Mononuclear cell (primary cell): ENCODE data around the gene PPP1R9A. TPM values are rescaled to one million over a fixed set of nuclear protein-coding genes. Genes with fewer than 3 reads are reported as not detected.

Source experiments
- H3K27me3 ChIP-seq: 2 replicates; pipeline ENCODE4 v1.6.0; 2011; ENCODE audit warnings: low read length, control low read depth; ENCODE audit not compliant: insufficient read depth
- H3K4me1 ChIP-seq: 2 replicates; pipeline ENCODE4 v1.5.1; 2011; ENCODE audit warnings: mild to moderate bottlenecking, low read length, control low read depth; ENCODE audit not compliant: insufficient read depth
- H3K4me3 ChIP-seq: 2 replicates; pipeline ENCODE4 v1.5.1; 2011; ENCODE audit warnings: mild to moderate bottlenecking, low read length, moderate library complexity
- H3K9me3 ChIP-seq: 2 replicates; pipeline ENCODE4 v1.5.1; 2011; ENCODE audit warnings: low read depth, mild to moderate bottlenecking, control low read depth, low read length
- total RNA-seq: library from RNA; depleted of rRNA; stranded (reverse); fragments of >200 nt; gene quantifications from one replicate; pipeline ENCODE4 v1.2.3, GENCODE V29; 2012

PPP1R9A gene
- total RNA-seq, 1 donor: 1.6 TPM

DNA sequence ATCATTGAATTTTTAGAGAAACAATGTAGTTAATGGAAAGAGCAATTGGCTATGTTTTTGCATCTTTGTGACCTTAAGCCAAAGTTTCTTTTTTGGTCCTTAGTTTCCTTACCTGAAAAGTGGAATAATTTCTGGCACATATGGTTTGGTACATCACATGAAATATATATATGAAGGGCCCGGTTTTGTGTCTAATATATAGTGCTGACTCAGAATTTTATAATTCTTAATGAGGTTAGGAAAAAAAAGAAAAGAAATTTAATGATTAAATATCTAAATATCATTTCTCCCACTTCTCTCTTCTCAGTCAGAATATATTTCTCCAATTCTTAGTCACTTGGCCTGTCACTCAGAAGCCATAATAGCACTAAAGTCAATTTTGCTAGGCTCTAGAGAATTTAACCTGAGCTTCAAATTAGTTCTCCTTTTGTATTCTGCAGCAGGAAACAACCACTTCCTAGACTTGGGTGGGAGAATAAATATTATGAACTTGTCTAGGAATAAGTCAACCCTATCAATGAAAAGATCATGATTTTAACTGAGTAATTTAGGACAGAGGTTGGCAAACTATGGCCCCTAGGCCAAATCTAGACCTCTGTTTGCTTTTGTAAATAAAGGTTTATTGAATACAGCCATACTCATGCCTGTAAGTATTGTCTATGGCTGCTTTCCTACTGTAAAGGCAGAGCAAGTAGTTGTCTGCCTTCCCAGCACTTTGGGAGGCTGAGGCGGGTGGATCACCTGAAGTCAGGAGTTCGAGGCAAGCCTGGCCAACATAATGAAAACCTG lies 34.6 kb downstream of the PPP1R9A start:
- H3K4me3 ChIP-seq: no peak overlapping the region
- no peaks in the 10 kb centered on the region for H3K9me3 ChIP-seq
- no peaks in the 10 kb centered on the region for H3K4me1 ChIP-seq
- H3K27me3 ChIP-seq: no peaks in the 10 kb centered on the region

DNA sequence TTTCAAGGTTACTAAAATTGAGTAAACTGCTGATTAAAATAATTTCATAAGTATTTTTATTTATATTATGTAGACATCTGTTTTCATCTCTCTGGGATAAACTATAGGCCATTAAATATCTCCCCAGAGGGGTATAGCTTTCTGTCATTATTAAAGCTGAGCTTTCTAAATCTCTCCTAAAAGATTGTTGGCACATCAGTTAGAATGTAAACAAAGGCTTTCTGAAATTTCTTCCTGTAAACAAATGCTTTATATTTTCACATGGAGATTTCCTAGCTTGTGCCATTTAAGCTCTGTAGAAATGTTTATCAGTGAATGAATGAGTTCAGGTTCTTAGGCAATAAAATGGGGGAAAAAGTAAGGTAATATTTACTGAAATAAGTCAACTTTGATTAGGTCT lies 35.7 kb downstream of the PPP1R9A start:
- Histone ChIP-seq H3K4me1 (no peaks in the 10 kb centered on the region), H3K27me3 (no peaks in the 10 kb centered on the region), H3K4me3 (no peak overlapping the region), H3K9me3 (no peaks in the 10 kb centered on the region)

DNA sequence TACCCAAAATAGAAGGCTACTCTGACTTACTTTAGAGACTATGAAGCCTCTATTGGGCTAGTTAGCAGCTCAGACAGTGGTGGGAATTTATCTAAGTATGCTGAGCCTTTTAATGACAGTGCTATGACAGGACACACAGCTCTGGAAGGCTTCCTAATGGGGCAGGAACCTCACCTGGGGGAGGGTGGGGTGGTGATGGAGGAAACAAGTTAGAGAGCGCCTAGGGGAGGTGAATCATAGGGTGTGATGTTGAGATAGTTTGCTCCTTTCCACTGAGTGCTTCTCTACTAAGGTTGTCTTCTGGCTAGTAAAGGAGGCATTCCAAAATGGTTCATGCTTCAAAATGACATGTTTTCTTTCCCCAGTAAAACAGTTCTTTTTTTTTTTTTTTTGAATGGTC lies 42.1 kb downstream of the PPP1R9A start:
- no peaks in the 10 kb centered on the region for H3K27me3 ChIP-seq
- H3K4me1 ChIP-seq: no peaks in the 10 kb centered on the region
- H3K9me3 ChIP-seq: no peaks in the 10 kb centered on the region
- H3K4me3 ChIP-seq: no peak overlapping the region

DNA sequence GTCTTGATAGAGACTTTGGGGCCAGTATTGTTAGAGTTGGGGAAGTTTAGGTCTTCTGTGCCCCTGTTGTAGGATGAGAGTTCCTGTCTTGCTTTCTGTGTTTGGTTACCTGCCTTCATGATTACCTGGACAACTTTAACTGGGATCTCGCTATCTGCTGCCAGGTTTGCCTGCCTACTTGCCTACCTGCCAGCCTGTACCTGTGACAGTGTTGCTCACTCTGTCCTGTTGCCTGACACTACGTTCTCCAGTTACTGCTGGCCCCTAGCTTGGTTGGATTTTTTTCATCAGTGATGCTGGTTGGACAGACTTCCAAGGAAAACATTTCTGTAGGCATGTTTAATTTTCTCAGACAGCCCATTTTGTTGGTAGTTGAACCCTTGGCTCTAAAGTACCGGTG lies 48.4 kb downstream of the PPP1R9A start:
- no peaks in the 10 kb centered on the region for H3K27me3 ChIP-seq
- no peaks in the 10 kb centered on the region for H3K9me3 ChIP-seq
- no peak overlapping the region for H3K4me3 ChIP-seq
- H3K4me1 ChIP-seq: no peaks in the 10 kb centered on the region

DNA sequence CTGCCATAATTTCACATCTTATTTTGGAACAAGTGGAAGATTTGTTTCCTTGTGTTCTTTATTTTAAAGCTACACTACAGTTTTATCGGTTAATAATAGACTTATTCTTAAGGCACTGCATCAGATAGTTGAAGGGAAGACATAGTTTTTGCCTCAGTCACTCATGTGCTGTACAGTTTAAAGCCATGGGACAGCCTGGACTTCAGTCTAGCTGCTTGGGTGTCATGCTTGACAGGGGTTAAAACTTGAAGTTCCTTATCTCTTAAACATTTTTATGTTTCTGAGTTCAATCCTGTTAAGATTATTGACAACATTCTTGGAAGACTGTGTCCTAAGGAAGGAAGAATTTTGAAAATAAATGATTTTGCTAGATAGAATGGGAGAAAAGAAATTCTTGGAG lies 49.7 kb downstream of the PPP1R9A start:
- no peaks in the 10 kb centered on the region for H3K4me1 ChIP-seq
- no peaks in the 10 kb centered on the region for H3K27me3 ChIP-seq
- no peaks in the 10 kb centered on the region for H3K9me3 ChIP-seq
- no peak overlapping the region for H3K4me3 ChIP-seq

DNA sequence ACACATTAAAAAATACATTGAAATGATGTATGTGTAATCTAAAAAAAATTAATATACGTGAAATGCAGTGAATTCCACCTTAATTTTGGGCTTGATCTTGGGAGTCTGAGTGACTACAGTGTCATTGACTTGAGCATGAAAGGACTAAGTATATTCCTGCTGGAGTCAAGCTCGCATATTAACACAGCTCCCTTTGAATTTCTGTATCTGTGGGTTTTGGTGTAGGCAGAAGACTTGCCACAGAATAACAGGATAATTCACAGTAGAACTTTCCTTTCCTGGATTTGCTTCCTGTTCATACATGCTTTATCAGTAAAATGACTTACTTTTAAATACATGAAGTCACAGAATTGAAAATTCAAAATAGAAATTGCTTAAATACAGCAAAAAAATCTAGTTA lies 55.3 kb downstream of the PPP1R9A start:
- no peaks in the 10 kb centered on the region for H3K4me1 ChIP-seq
- no peaks in the 10 kb centered on the region for H3K9me3 ChIP-seq
- no peaks in the 10 kb centered on the region for H3K27me3 ChIP-seq
- no peak overlapping the region for H3K4me3 ChIP-seq

DNA sequence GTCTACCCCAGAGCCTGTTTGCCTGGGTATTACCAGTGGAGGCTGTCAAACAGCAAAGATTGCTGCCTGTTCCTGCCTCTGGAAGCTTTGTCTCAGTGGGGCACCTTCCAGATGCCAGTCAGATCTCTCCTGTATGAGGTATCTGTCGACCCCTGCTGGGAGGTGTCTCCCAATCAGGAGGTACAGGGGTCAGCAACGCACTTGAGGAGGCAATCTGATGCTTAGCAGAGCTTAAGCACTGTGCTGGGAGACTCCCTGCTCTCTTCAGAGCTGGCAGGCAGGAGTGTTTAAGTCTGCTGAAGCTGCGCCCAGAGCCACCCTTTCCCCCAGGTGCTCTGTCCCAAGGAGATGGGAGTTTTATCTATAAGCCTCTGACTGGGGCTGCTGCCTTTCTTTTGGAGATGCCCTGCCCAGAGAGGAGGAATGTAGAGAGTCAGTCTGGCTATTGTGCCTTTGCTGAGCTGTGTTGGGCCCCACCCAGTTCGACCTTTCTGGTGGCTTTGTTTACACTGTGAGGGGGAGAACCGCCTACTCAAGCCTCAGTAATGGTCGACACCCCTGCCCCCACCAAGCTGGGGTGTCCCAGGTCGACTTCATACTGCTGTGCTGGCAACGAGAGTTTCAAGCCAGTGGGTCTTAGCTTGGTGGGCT lies 62.2 kb downstream of the PPP1R9A start:
- no peak overlapping the region for H3K4me3 ChIP-seq
- H3K9me3 ChIP-seq: no peaks in the 10 kb centered on the region
- no peaks in the 10 kb centered on the region for H3K27me3 ChIP-seq
- no peaks in the 10 kb centered on the region for H3K4me1 ChIP-seq

DNA sequence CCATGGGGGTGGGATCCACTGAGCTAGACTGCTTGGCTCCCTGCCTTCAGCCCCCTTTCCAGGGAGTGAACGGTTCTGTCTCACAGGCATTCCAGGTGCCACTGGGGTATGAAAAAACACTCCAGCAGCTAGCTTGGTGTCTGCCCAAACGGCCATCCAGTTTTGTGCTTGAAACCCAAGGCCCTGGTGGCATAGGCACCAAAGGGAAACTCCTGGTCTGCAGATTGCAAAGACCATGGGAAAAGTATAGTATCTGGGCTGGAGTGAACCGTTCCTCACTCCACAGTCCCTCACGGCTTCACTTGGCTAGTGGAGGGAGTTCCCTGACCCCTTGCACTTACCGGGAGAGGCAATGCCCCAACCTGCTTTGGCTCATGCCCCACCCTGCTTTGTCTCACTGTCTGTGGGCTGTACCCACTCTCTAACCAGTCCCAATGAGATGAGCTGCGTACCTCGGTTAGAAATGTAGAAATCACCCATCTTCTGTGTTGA lies 62.7 kb downstream of the PPP1R9A start:
- no peaks in the 10 kb centered on the region for H3K27me3 ChIP-seq
- no peaks in the 10 kb centered on the region for H3K4me1 ChIP-seq
- no peak overlapping the region for H3K4me3 ChIP-seq
- no peaks in the 10 kb centered on the region for H3K9me3 ChIP-seq

DNA sequence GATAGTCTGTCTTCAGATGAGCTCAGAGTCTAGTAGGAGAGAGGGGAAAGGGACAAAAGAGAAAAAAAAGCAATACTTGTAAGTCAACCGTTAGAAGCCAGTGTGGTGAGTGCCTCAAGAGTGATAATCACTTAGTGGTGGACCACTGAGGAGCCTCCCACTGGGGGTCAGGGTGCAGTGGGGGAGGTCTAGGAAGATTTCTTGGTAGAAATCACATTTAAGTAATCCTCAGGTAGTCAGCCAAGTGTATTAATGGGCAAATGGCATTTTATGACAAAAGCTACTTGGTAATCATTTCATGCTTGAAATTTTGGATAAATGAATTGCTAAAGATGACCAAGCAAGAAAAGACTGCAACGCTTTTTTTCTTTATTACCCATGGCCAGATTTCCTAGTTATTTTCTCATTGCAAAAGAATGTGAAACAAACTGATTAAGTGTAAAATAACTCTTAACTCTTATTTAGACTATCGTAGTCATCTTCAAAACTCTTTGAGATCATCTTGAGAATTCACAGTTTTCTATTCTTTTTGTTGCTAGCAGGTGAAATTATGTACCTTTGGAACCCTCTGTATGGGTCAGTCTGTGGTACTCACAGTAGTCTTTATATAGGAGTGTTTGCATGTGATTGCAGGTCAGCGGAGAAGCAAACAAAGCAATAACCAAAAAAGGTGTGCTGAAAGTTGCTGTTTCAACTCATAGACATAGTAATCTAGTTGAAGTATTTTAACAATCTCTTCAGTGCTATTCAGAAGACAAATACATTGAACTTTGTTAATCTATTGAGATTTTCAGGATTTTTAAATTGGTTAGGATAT lies 63.9 kb downstream of the PPP1R9A start:
- H3K4me1 ChIP-seq: no peaks in the 10 kb centered on the region
- no peak overlapping the region for H3K4me3 ChIP-seq
- H3K9me3 ChIP-seq: no peaks in the 10 kb centered on the region
- H3K27me3 ChIP-seq: no peaks in the 10 kb centered on the region

DNA sequence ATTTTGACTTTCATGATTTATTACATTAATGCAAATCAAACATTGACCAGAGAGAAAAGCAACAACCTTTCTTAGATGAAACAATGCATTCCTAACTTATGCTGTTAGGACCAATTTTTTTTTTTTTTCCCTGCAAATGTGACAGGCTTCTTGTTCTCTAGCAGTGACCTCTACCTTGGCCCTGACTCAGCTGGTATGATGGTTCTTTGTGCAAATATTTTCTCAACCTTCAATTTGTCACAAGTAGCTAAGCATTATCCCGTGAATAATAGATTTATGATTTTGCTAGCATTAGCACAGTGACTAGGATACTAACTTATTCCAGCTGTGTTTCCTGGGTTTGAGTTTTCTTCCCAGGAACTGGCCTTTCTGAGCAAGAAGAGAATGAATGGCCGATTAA lies 64.9 kb downstream of the PPP1R9A start:
- Histone ChIP-seq H3K9me3 (no peaks in the 10 kb centered on the region), H3K4me1 (no peaks in the 10 kb centered on the region), H3K4me3 (no peak overlapping the region), H3K27me3 (no peaks in the 10 kb centered on the region)

DNA sequence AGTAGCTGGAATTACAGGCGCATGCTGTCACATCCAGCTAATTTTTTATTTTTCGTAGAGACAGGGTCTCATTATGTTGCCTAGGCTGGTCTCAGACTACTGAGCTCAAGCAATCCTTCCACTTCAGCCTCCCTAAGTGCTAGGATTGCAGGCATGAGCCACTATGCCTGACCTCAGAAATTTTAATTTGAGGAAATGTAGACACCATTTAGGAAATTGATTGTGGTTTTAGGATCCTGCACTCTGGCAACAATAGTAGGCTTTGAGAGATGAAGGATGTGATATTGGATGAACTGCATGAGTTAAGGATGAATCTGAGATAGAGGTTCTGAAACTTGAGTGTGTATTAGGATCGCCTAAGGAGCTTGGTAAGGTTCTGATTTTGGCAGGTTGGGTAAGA lies 66.5 kb downstream of the PPP1R9A start:
- Histone ChIP-seq H3K27me3 (no peaks in the 10 kb centered on the region), H3K4me1 (no peaks in the 10 kb centered on the region), H3K4me3 (no peak overlapping the region), H3K9me3 (no peaks in the 10 kb centered on the region)

DNA sequence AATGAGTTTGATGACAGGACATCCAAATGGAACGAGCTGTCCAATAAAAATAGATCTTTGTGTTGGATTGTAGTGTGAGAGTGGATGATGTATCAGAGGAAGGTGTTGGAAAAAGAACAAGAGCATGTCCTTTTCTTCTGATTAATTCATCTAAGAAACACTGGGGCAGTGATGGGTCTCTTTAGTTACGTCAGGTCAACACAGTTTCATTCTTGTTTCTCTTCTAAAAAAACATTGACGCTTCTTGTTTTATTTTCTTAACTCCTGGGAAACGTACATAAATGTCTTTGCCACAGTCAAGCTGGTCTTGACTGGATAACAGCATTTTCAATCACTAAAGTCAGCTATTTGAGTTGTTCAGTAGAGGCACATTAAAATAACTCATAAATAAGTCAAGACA lies 67.0 kb downstream of the PPP1R9A start:
- Histone ChIP-seq H3K4me1 (no peaks in the 10 kb centered on the region), H3K4me3 (no peak overlapping the region), H3K27me3 (no peaks in the 10 kb centered on the region), H3K9me3 (no peaks in the 10 kb centered on the region)

DNA sequence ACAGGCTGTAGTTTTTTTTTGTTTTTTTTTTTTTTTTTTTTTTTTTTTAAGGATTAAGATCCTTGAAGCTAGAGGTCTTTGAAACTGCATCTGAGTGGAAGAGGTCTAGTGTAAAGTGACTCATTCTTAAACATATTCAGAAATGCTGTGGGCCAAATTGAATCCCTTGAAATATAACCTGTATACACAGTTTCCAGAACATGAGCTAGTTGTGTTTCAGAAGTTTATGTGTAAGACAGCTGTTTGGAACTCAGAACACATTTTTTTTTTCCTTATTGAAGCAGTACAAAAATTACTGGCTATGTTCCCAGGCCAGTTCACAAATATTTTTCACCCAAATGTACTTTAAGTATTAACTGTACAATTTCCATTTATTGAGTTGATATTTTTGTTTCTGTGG lies 67.9 kb downstream of the PPP1R9A start:
- H3K9me3 ChIP-seq: no peaks in the 10 kb centered on the region
- H3K4me1 ChIP-seq: no peaks in the 10 kb centered on the region
- no peak overlapping the region for H3K4me3 ChIP-seq
- no peaks in the 10 kb centered on the region for H3K27me3 ChIP-seq

DNA sequence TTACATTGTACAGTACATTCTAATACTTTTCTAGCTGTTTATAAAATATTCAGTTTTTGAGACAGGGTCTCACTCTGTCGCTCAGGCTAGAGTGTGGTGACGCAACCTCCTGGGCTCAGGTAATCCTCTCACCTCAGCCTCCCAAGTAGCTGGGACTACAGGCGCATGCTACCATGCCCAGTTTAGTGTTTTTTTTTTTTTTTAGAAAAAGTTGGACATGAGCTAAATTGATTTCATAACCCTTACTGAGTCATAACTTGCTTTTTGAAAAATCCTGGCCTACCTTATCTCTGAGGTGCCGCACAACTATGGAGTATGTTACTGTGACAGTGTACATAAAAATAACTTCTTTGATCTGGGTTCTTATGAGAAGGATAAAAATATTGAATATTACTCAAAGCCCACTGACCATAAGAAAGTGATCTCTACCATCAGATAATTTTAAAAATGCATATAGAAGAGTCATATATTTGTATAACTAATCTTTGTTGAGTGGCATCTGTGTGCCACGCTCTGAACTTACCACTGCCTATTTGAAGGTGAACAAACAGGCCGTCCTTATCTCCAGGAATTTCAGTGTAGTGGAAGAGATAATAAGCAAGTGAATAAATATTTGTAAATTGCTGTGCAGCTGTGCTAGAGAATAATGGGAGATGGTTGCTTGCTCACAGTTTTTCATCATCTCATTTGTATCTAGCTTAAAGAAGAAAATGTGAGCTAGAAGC lies 73.2 kb downstream of the PPP1R9A start:
- Histone ChIP-seq H3K4me3 (no peak overlapping the region), H3K4me1 (no peaks in the 10 kb centered on the region), H3K9me3 (no peaks in the 10 kb centered on the region), H3K27me3 (no peaks in the 10 kb centered on the region)

DNA sequence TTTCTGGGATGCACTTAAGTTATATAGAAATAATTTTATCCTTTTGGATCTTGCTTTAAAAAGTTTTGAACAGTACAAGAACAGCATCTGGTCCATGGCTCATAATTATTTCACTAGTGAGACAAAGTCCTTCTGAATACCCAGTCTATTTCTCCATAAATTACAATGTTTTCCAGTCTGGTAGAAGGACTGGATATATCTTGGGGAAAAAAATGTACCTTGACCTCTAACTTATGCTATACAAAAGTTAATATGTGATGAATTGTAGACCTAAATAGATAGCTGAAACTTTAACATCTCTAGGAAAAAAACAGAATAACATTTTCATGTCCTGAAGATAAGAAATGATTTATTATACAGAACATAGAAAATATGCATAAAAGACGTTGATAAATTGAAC lies 88.5 kb downstream of the PPP1R9A start:
- H3K27me3 ChIP-seq: no peaks in the 10 kb centered on the region
- H3K4me3 ChIP-seq: no peak overlapping the region
- H3K9me3 ChIP-seq: no peaks in the 10 kb centered on the region
- H3K4me1 ChIP-seq: no peaks in the 10 kb centered on the region
